ENCODE results near the gene SIAH2. TPM values are rescaled to one million over a fixed set of nuclear protein-coding genes. Genes with fewer than 3 reads are reported as not detected.

Gene SIAH2
- total RNA-seq, 1 experiment from 2014 or later: 20.7 TPM

- no peak for DNase-seq (ENCODE audit: low spot score)
- in situ Hi-C loops (cut with HindIII; ENCODE audit: low sequenced_read_pairs): no loop called here
Measured at GRCh38 chr3:150739200-150739863, 23.6 kb downstream of the SIAH2 start.

DNA sequence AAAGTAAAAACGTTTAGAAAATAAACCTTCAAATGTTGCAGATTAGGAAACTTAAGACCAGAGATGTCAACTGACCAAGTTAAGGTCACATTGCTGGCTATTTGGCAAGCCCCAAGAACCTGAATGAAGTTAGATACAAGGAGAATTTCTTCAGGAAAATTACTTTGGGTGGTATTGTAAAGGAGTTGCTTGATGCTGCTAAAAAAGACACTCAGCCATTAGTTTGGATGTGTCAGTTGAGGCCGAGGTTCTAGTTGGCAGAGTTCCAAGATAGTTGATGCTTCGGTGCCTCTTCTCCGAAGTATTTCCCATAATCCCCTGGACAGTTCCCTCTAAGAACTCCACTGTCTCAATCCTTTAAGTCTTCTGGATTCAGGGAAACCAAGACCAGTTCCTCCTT lies 24.3 kb downstream of the SIAH2 start:
- in situ Hi-C loops (cut with HindIII; ENCODE audit: low sequenced_read_pairs): no loop called here

DNA sequence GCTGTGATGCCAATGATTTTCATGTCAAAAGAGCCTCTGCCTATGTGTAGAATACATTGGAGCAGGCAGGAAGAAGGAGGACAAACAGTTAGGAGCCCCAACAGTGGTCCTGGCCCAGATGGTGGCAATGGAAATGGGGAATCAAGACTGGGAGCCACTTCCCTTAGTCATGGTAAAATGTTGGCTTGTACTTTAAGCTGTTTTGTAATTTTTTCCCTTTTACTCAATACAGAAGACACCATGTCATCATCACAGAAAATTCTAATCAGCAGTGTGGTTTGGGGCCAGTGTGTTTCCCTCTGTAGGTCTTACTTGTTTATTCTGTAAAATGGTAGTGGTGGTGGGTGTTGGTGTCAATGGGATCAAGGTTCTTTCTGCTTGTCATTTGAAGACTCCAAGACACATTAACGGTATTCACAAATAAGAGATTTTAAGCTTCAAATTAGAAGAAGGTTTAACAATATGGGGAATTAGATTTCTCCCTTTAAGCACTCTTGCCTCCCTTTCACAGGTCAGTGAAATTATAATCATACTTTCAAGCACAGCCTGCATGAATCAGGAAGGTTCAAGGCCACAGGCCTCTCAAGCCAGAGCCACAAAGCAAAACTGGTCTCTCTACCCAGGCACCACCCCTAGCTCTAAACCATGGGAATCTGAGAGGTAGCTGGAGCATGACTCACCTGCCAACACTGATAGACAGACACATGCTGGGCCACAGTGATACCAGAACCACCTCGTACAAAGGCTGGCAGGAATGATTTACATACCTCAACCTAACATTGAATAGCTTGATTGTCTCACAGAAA lies 24.9 kb downstream of the SIAH2 start:
- in situ Hi-C loops (cut with HindIII; ENCODE audit: low sequenced_read_pairs): no loop called here
- DNase-seq (ENCODE audit: low spot score): no peak

More for the DNA sequence above, 24.3 kb downstream of the SIAH2 start:
- no peak for DNase-seq (ENCODE audit: low spot score)

DNA sequence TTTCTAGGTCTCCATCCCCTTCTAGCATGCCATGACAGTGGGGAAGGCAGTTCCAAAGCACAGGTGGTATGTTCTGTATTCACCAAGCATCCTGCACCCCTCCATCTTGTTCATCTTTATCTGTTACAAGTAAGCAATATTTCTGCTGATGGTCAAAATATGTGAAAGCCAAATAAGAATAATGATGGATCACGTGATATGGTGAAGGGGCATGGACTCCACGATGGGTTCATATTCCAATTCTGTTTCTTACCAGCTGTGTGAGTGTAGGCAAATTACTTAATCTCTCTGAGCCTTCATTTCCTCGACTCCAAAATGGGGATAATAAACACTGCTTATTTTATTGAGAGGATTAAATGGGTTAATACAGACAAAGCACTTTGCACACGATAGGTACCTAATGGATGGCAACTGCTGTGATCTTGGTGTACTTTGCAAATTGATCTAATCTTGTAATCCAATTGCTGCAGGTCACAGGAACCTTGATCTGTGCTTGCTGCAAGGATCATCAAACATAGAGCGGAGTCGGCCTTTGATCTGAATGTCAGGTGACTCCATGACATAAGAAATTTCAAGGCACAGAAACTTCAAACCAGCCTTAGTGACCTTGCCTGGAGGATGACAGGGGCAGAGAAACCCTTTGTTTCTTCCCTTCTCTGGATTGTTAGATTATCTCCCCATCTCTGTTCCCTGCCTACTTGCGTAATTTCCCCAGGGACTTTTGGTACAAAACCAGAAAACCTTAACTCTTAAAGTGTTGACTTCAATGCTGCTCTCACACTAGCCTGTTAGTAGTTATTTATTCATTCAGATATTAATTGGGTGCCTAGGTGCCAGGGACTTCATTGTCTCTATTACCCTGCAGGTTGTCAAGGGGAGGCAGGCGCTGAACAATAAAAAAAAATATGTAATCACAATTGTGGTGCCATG lies 25.8 kb downstream of the SIAH2 start:
- no peak for DNase-seq (ENCODE audit: low spot score)
- in situ Hi-C loops (cut with HindIII; ENCODE audit: low sequenced_read_pairs): no loop called here

GRCh38 chr3:150736316-150736719 lies 26.7 kb downstream of the SIAH2 start:
- no peak for DNase-seq (ENCODE audit: low spot score)
- in situ Hi-C loops (cut with HindIII; ENCODE audit: low sequenced_read_pairs): no loop called here

DNA sequence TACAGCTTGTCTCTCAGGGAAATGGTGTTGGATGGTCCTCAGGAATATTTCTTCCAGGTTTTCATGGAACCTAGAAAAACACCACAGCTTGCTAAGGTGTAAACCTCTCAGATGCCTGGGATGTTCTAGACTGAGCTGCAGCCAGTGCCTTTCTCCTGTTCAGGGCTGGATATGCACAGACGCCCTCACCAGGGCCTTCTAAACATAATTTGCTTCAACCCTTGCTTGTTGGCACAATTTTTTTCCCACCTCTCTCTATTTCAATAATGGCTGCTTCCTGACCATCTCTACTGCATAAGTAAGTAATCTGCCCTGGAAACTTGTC lies 28.2 kb downstream of the SIAH2 start:
- in situ Hi-C loops (cut with HindIII; ENCODE audit: low sequenced_read_pairs): no loop called here
- no peak for DNase-seq (ENCODE audit: low spot score)

DNA sequence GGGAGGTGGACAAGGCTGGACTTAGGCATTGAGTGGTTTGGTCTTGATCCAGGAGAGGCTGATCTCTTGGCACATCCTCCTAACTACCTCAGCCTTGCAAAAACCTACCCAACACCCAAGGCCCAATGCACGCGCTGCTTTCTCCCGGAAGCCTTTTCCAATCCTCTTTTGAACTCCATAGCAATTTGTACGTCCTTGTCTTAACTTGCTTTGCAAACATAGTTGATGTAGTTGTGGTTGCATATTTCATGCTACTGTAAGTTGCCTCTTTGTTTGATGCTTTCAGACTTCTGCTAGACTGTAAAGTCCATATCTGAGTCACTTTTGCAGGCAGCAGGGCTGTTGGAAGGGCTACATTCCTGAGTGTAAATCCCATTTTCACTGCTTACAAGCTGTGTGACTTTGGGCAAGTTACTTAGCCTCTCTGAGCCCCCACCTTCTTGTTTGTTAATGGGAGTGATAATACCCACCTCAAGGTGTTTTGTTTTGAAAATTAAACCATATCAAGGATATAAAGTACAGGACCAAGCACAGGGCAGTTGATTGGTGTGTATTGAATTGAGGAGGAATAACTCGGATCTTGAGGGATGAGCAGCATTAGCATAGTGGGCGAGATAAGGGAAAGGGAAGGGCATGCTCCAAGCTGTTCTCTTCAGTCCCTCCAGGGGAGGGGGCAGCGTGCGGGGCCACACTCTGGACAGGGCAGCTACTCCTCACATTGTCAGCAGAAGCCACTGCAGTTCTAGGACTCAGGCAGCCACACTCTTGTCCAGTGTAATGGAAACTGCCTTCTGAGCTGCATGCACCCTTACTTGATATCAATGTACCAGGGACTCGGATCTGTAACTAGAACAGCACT lies 28.8 kb downstream of the SIAH2 start:
- in situ Hi-C loops (cut with HindIII; ENCODE audit: low sequenced_read_pairs): no loop called here
- no peak for DNase-seq (ENCODE audit: low spot score)

- DNase-seq (ENCODE audit: low spot score): no peak
- in situ Hi-C loops (cut with HindIII; ENCODE audit: low sequenced_read_pairs): no loop called here
Measured at GRCh38 chr3:150733373-150733935, 29.5 kb downstream of the SIAH2 start.

DNA sequence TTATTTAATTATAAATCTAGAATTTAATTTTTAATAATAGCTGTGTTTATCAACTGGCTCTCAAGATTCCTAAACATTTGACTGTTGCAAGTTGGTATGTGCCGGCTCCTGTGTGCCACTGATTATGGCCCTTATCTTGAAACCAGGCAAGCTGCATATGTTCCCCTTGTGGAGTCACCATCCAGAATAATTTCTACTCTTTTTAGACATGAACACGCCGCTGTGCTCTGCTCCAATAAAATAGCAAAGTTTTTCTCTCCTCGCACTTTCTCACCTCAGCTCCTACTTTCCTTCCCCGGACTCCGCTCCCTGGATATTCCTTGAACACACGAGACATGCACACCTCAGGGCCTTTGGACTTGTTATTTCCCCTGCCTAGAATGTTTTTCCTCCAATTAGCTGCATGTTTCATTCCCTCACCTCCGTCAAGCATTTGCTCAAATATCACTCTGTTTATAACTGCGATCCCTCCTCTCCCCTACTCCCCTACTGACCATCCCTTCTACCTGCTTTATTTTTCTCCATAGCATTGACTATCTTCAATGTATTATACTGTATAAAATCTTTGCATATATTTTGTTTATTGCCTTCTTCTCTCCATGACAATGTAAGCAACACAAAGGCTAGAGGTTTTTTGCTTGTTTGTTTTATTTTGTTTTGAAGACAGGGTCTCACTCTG lies 33.1 kb downstream of the SIAH2 start:
- no peak for DNase-seq (ENCODE audit: low spot score)
- in situ Hi-C loops (cut with HindIII; ENCODE audit: low sequenced_read_pairs): no loop called here

DNA sequence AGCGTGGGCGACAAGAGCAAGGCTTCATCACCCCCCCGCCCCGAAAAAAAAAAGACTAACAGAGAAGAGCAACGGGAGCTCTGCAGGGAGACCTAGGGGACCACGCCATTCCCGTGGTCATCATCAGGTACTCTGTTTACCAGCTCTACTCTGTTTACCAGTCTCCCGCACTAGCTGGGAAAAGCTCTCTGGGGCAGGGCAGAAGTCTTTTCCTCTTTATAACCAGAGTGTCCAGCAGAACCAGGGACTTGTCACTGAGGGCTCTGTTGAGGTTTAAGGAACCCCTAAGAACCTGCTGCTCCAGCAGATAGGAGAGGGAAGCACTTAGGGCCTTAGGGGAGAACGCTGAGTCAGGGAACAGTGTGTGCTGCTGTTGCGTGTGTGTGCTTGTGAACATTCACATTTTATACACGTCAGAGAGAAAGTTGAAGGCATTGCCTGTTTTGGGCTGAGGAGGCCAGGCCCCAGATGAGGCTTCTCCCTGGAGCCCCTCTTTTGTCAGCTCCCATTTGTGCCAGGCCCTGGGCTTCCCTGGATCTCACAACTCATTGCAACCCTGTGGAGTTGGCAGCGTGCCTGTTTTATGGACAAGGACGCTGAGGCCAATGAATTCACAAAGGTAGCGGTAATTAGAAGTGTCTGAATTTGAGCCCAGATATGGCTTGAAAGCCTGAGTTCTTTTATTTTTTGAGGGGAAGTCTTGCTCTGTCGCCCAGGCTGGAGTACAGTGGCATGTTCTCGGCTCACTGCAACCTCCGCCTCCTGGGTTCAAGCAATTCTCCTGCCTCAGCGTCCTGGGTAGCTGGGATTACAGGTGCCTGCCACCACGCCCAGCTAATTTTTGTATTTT lies 35.1 kb downstream of the SIAH2 start:
- in situ Hi-C loops (cut with HindIII; ENCODE audit: low sequenced_read_pairs): no loop called here

DNA sequence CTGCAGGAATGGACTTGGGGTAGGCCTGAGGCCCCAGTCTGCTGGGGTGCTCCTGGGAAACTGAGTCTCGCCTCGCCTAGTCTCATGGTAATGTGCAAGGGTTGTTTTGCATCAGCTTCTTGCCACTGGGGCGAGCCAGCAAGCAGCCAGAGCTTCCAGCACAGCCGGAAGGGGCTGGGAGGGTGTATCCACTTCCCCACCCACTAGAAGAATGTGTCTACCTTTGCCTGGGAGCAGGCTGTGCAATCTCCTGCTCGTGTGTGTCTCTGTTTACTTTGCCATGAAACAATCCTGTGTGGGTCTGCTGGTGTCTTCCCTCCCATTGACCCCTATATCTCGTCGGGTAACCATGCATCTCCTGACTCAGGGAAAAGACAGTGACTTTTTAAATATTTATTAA lies 37.4 kb downstream of the SIAH2 start:
- DNase-seq (ENCODE audit: low spot score): no peak
- in situ Hi-C loops (cut with HindIII; ENCODE audit: low sequenced_read_pairs): no loop called here

More for the DNA sequence above, 35.1 kb downstream of the SIAH2 start:
- no peak for DNase-seq (ENCODE audit: low spot score)

GRCh38 chr3:150723946-150724345 lies 39.0 kb downstream of the SIAH2 start:
- DNase-seq (ENCODE audit: low spot score): no peak
- in situ Hi-C loops (cut with HindIII; ENCODE audit: low sequenced_read_pairs): no loop called here

DNA sequence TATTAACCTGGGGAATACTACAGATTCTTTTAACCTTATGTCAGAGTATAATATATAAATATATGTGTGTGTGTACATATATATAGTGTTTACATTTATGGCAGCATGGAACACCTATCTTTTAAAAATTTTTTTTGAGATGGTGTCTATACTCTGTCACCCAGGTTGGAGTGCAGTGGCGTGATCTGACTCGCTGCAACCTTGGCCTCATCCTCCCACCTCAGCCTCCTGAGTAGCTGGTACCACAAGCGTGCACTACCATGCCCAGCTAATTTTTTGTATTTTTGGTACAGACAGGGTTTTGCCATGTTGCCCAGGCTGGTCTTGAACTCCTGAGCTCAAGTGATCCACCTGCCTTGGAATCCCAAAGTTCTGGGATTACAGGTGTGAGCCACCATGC lies 40.7 kb downstream of the SIAH2 start:
- in situ Hi-C loops (cut with HindIII; ENCODE audit: low sequenced_read_pairs): no loop called here

DNA sequence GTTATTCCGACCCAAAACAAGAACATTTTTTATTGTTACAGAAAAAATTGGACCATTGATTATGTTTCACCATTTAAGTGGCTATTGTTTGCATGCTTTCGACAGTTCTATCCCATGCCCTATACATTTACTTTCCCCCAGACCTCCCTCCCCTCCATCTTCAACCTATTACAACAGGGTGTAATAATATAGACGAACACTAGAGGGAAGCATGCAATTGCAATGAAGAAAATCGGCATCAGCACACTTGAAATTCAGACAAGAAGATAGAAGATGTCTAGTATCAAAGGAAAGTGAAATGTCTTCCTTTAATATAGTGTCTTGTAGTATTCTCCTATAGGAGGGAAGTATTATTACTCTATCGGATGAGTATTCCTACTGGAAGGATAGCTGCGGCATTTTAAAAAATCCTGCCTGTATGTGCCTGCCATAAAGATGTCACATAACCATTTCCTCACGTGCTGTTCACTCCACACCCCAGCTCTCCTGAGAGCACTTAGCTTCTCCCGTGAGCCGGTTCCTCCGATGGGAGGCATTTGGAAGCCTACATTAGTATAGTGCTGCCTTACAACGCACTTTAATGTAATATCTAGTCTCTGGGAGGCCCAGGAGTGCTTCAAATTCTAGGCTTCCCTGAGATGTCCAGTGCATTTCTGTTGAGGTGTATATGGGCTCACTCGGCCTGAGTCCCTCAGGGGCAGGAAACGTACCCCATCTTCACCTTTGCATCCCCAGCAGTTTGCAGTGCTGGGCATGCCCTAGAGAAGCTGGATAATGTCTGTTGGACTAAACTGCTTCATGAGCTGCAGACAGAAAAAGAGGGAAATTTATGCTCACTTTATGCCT lies 41.5 kb downstream of the SIAH2 start:
- peak; percentile 80 for DNase-seq (ENCODE audit: low spot score)
- in situ Hi-C loops (cut with HindIII; ENCODE audit: low sequenced_read_pairs): no loop called here

More for the DNA sequence above, 40.7 kb downstream of the SIAH2 start:
- no peak for DNase-seq (ENCODE audit: low spot score)

DNA sequence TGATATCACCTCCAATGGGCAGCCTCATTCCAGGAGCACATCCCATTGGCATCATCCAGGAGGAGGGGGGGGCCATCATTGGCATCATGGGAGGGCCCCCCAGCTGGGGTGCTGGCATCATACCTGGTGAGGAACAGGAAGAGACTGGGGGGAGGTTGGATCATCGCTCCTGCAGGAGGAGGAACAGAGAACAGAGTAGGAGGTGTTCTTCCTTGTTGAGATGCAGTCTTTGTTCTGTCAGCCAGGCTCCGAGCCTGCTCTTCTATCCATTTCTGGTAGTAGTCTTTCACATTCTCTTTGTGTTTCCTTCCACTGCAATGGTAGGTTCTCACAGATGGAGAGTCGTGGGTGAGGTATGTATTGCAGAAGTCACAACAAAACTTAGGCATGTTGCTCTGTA lies 42.5 kb downstream of the SIAH2 start:
- in situ Hi-C loops (cut with HindIII; ENCODE audit: low sequenced_read_pairs): no loop called here
- DNase-seq (ENCODE audit: low spot score): no peak

- in situ Hi-C loops (cut with HindIII; ENCODE audit: low sequenced_read_pairs): no loop called here
- DNase-seq (ENCODE audit: low spot score): no peak
Measured at GRCh38 chr3:150710097-150710496, 52.9 kb downstream of the SIAH2 start.

Data from G401 (cell line).